Activated CD8-positive, alpha-beta T cell treated with anti-CD3 and anti-CD28 coated beads, Interleukin-2, amount 10 ng/mL, durations not matched to agents 7 days and 5 days (primary cell): ENCODE measurements around the gene FBXO28. TPM values are rescaled to one million over a fixed set of nuclear protein-coding genes. Genes with fewer than 3 reads are reported as not detected.
"Not testable (repeated sequence)": the region's sequence is repeated elsewhere in the genome, so short reads cannot be mapped to it uniquely, and the experiment has no call there.

ENCODE experiments used
- ATAC-seq: fragments of 150-1000 bp; cut with Tn5 transposase; one replicate; pipeline ENCODE4 v1.10.0; 2021; ENCODE audit warnings: moderate library complexity
- CTCF ChIA-PET: fragments of 350-600 bp; sonication (Branson Sonifier 250); formaldehyde crosslinking; loops from one replicate; lab custom pipeline; 2021; ENCODE audit warnings: antibody characterized with exemption; lab: Charles Lee
- POLR2A ChIA-PET: fragments of 350-600 bp; sonication (Branson Sonifier 250); formaldehyde crosslinking; loops from one replicate; lab custom pipeline; 2021; ENCODE audit warnings: antibody characterized with exemption; lab: Charles Lee
- DNase-seq: peaks from one replicate; pipeline ENCODE4 v3.0.0-alpha.2; 2020
- H3K27ac Mint-ChIP-seq: one replicate; pipeline ENCODE4 v1.8.0; 2021; ENCODE audit warnings: mild to moderate bottlenecking, mixed read lengths
- H3K27me3 Mint-ChIP-seq: one replicate; pipeline ENCODE4 v1.8.0; 2021; ENCODE audit warnings: low read depth, mixed read lengths
- H3K36me3 Mint-ChIP-seq: one replicate; pipeline ENCODE4 v1.8.0; 2021; ENCODE audit warnings: low read depth, mixed read lengths
- H3K4me1 Mint-ChIP-seq: one replicate; pipeline ENCODE4 v1.8.0; 2021; ENCODE audit warnings: low read depth, mixed read lengths
- H3K4me3 Mint-ChIP-seq: one replicate; pipeline ENCODE4 v1.8.0; 2021; ENCODE audit warnings: mild to moderate bottlenecking, mixed read lengths
- H3K9me3 Mint-ChIP-seq: one replicate; pipeline ENCODE4 v1.8.0; 2022; ENCODE audit warnings: mixed read lengths; ENCODE audit not compliant: insufficient read depth
- total RNA-seq, 2 experiments: library from RNA; stranded (reverse); gene quantifications; one replicate each; pipeline ENCODE4 v1.2.3, GENCODE V29; 2021

Gene FBXO28
- total RNA-seq, 2 experiments from 2014 or later: 26.4 to 28.4 TPM

GRCh38 chr1:224192082-224192788, 78.3 kb downstream of the FBXO28 start:
- no peak for ATAC-seq
- no peak for DNase-seq
- H3K27me3 Mint-ChIP-seq: no peaks in the 10 kb centered on the region
- H3K36me3 Mint-ChIP-seq: peaks cover 56% of the 10 kb centered on the region
- POLR2A ChIA-PET: interaction anchor here (2.7 kb wide), 1 partner anchor 10 kb away, joined by 7 read pairs; the partner anchor contains the start of gene DEGS1
- peaks cover 6% of the 10 kb centered on the region for H3K9me3 Mint-ChIP-seq
- CTCF ChIA-PET: interaction anchor here (1.0 to 2.2 kb wide), 3 partner anchors 10 to 76 kb away, joined by 3 to 8 read pairs (median 3); partner anchors contain the start of gene DEGS1
- no peak overlapping the region for H3K4me3 Mint-ChIP-seq
- peak overlapping the region; percentile 47 for H3K27ac Mint-ChIP-seq
- H3K4me1 Mint-ChIP-seq: peaks cover 28% of the 10 kb centered on the region

GRCh38 chr1:224193319-224193966, 79.5 kb downstream of the FBXO28 start:
- DNase-seq: no peak
- no peaks in the 10 kb centered on the region for H3K27me3 Mint-ChIP-seq
- CTCF ChIA-PET: interaction anchor here (1.2 to 2.2 kb wide), 2 partner anchors 23 to 77 kb away, joined by 3 to 8 read pairs; no protein-coding TSS in a partner anchor

GRCh38 chr1:224196813-224197600, 83.1 kb downstream of the FBXO28 start:
- Mint-ChIP-seq H3K9me3 (no peaks in the 10 kb centered on the region), H3K27ac (no peak overlapping the region), H3K4me3 (no peak overlapping the region), H3K4me1 (peaks cover 9% of the 10 kb centered on the region), H3K36me3 (peaks cover 27% of the 10 kb centered on the region), H3K27me3 (no peaks in the 10 kb centered on the region)
- ATAC-seq: no peak
- CTCF ChIA-PET: interaction anchor here (0.7 kb wide), 1 partner anchor 90 kb away, joined by 3 read pairs; no protein-coding TSS in a partner anchor
- DNase-seq: no peak
- POLR2A ChIA-PET: interaction anchor here (1.0 kb wide), 1 partner anchor 9 kb away, joined by 3 read pairs; no protein-coding TSS in a partner anchor

More at GRCh38 chr1:224193319-224193966, 79.5 kb downstream of the FBXO28 start:
- H3K27ac Mint-ChIP-seq: no peak overlapping the region
- no peak for ATAC-seq
- no peak overlapping the region for H3K4me3 Mint-ChIP-seq
- H3K4me1 Mint-ChIP-seq: peaks cover 20% of the 10 kb centered on the region
- peaks cover 49% of the 10 kb centered on the region for H3K36me3 Mint-ChIP-seq
- peaks cover 4% of the 10 kb centered on the region for H3K9me3 Mint-ChIP-seq
- POLR2A ChIA-PET: no interaction called here

- H3K36me3 Mint-ChIP-seq: peaks cover 15% of the 10 kb centered on the region
- POLR2A ChIA-PET: interaction anchor here (0.6 kb wide), 1 partner anchor 116 kb away, joined by 3 read pairs; no protein-coding TSS in a partner anchor
- no peaks in the 10 kb centered on the region for H3K27me3 Mint-ChIP-seq
- H3K27ac Mint-ChIP-seq: no peak overlapping the region
- no peaks in the 10 kb centered on the region for H3K9me3 Mint-ChIP-seq
- no peak overlapping the region for H3K4me3 Mint-ChIP-seq
- peaks cover 3% of the 10 kb centered on the region for H3K4me1 Mint-ChIP-seq
- CTCF ChIA-PET: no interaction called here
- DNase-seq (no peak), ATAC-seq (no peak)
These were observed 84.7 kb downstream of the FBXO28 start for GRCh38 chr1:224198572-224198971.

GRCh38 chr1:224199679-224200078, 85.8 kb downstream of the FBXO28 start:
- DNase-seq: no peak
- no peak overlapping the region for H3K27ac Mint-ChIP-seq
- peaks cover 8% of the 10 kb centered on the region for H3K4me1 Mint-ChIP-seq
- no peak for ATAC-seq
- CTCF ChIA-PET: no interaction called here
- H3K4me3 Mint-ChIP-seq: no peak overlapping the region
- POLR2A ChIA-PET: no interaction called here
- peaks cover 8% of the 10 kb centered on the region for H3K36me3 Mint-ChIP-seq
- no peaks in the 10 kb centered on the region for H3K9me3 Mint-ChIP-seq
- no peaks in the 10 kb centered on the region for H3K27me3 Mint-ChIP-seq

- peaks cover 14% of the 10 kb centered on the region for H3K4me1 Mint-ChIP-seq
- POLR2A ChIA-PET: no interaction called here
- no peak overlapping the region for H3K27ac Mint-ChIP-seq
These were observed 87.5 kb downstream of the FBXO28 start for GRCh38 chr1:224201383-224201782.

GRCh38 chr1:224201853-224202252, 87.9 kb downstream of the FBXO28 start:
- Mint-ChIP-seq H3K36me3 (no peaks in the 10 kb centered on the region), H3K27me3 (no peaks in the 10 kb centered on the region), H3K9me3 (no peaks in the 10 kb centered on the region), H3K27ac (peak overlapping the region; percentile 21), H3K4me1 (peaks cover 14% of the 10 kb centered on the region), H3K4me3 (no peak overlapping the region)
- ATAC-seq (no peak), DNase-seq (no peak)
- ChIA-PET CTCF (no interaction called here), POLR2A (no interaction called here)

More at GRCh38 chr1:224201383-224201782, 87.5 kb downstream of the FBXO28 start:
- DNase-seq: no peak
- H3K9me3 Mint-ChIP-seq: no peaks in the 10 kb centered on the region
- no peak for ATAC-seq
- H3K4me3 Mint-ChIP-seq: no peak overlapping the region
- no peaks in the 10 kb centered on the region for H3K36me3 Mint-ChIP-seq
- CTCF ChIA-PET: no interaction called here
- no peaks in the 10 kb centered on the region for H3K27me3 Mint-ChIP-seq

GRCh38 chr1:224203243-224204016, 89.5 kb downstream of the FBXO28 start:
- no peaks in the 10 kb centered on the region for H3K27me3 Mint-ChIP-seq
- H3K9me3 Mint-ChIP-seq: no peaks in the 10 kb centered on the region
- DNase-seq (no peak), ATAC-seq (no peak)
- no peaks in the 10 kb centered on the region for H3K36me3 Mint-ChIP-seq
- peak overlapping the region; percentile 14 for H3K27ac Mint-ChIP-seq
- H3K4me1 Mint-ChIP-seq: peaks cover 14% of the 10 kb centered on the region
- no peak overlapping the region for H3K4me3 Mint-ChIP-seq
- ChIA-PET POLR2A (interaction anchor here (0.6 to 1.0 kb wide), 2 partner anchors 21 to 1117 kb away, joined by 3 to 4 read pairs; partner anchors contain the start of gene DEGS1), CTCF (no interaction called here)

GRCh38 chr1:224205438-224205840, 91.5 kb downstream of the FBXO28 start:
- POLR2A ChIA-PET: interaction anchor here (0.6 to 1.0 kb wide), 3 partner anchors 8 to 22 kb away, joined by 3 to 4 read pairs (median 3); partner anchors contain the start of gene DEGS1
- Mint-ChIP-seq H3K27me3 (no peaks in the 10 kb centered on the region), H3K36me3 (no peaks in the 10 kb centered on the region), H3K4me1 (peaks cover 14% of the 10 kb centered on the region), H3K27ac (peak overlapping the region; percentile 44), H3K4me3 (peak overlapping the region; percentile 45), H3K9me3 (no peaks in the 10 kb centered on the region)
- ATAC-seq (peak; percentile 54), DNase-seq (peak; percentile 29)
- CTCF ChIA-PET: interaction anchor here (1.1 to 2.4 kb wide), 3 partner anchors 36 to 88 kb away, joined by 3 to 7 read pairs (median 5); no protein-coding TSS in a partner anchor

GRCh38 chr1:224205931-224206538, 92.1 kb downstream of the FBXO28 start:
- ChIA-PET POLR2A (interaction anchor here (0.6 to 0.7 kb wide), 2 partner anchors 9 to 11 kb away, joined by 3 read pairs; no protein-coding TSS in a partner anchor), CTCF (interaction anchor here (1.3 to 2.4 kb wide), 2 partner anchors 36 to 51 kb away, joined by 3 to 7 read pairs; no protein-coding TSS in a partner anchor)
- not testable (repeated sequence) for H3K27ac Mint-ChIP-seq

More at GRCh38 chr1:224205931-224206538, 92.1 kb downstream of the FBXO28 start:
- ATAC-seq, H3K27me3 Mint-ChIP-seq, H3K9me3 Mint-ChIP-seq, H3K4me3 Mint-ChIP-seq, DNase-seq, H3K36me3 Mint-ChIP-seq: not testable (repeated sequence)
- peaks cover 14% of the 10 kb centered on the region for H3K4me1 Mint-ChIP-seq
